ENCODE data around the gene MYBPC3.
"Not testable (repeated sequence)": the region's sequence is repeated elsewhere in the genome, so short reads cannot be mapped to it uniquely, and the experiment has no call there.

MYBPC3 gene

GRCh38 chr11:47318166-47318565, 34.3 kb downstream of the MYBPC3 start:
- no peak for DNase-seq (ENCODE audit: low spot score)

GRCh38 chr11:47317064-47317828, 35.3 kb downstream of the MYBPC3 start:
- no peak for DNase-seq (ENCODE audit: low spot score)

GRCh38 chr11:47316501-47316900, 36.0 kb downstream of the MYBPC3 start:
- DNase-seq (ENCODE audit: low spot score), result not testable (repeated sequence)

GRCh38 chr11:47314992-47315391, 37.5 kb downstream of the MYBPC3 start:
- DNase-seq (ENCODE audit: low spot score), result no peak

- no peak for DNase-seq (ENCODE audit: low spot score)
Measured at GRCh38 chr11:47308050-47308823, 44.3 kb downstream of the MYBPC3 start.

GRCh38 chr11:47306484-47306844, 46.0 kb downstream of the MYBPC3 start:
- DNase-seq (ENCODE audit: low spot score), result no peak

GRCh38 chr11:47305734-47306483, 46.6 kb downstream of the MYBPC3 start:
- peak; percentile 52 for DNase-seq (ENCODE audit: low spot score)

- DNase-seq (ENCODE audit: low spot score), result no peak
Measured at GRCh38 chr11:47302853-47303252, 49.6 kb downstream of the MYBPC3 start.

GRCh38 chr11:47299078-47299477, 53.4 kb downstream of the MYBPC3 start:
- DNase-seq (ENCODE audit: low spot score), result no peak

- DNase-seq (ENCODE audit: low spot score), result no peak
Measured at GRCh38 chr11:47296045-47296444, 56.5 kb downstream of the MYBPC3 start.

- no peak for DNase-seq (ENCODE audit: low spot score)
Measured at GRCh38 chr11:47295385-47295784, 57.1 kb downstream of the MYBPC3 start.

- DNase-seq (ENCODE audit: low spot score), result no peak
Measured at GRCh38 chr11:47289856-47290255, 62.6 kb downstream of the MYBPC3 start.

- DNase-seq (ENCODE audit: low spot score), result no peak
Measured at GRCh38 chr11:47288066-47288465, 64.4 kb downstream of the MYBPC3 start.

GRCh38 chr11:47285969-47286770, 66.3 kb downstream of the MYBPC3 start:
- DNase-seq (ENCODE audit: low spot score), result no peak

- DNase-seq (ENCODE audit: low spot score), result no peak
Measured at GRCh38 chr11:47284151-47284550, 68.4 kb downstream of the MYBPC3 start.

- no peak for DNase-seq (ENCODE audit: low spot score)
Measured at GRCh38 chr11:47282462-47282861, 70.0 kb downstream of the MYBPC3 start.
